Loucy (cell line): ENCODE measurements around the gene KRTAP10-9.

Source experiments
- H2AFZ ChIP-seq: fragments of 200-600 bp; sonication (generic); 2 replicates; pipeline ENCODE4 v1.6.0; 2016; ENCODE audit warnings: antibody characterized with exemption, mild to moderate bottlenecking, low read length, moderate library complexity
- H3F3A ChIP-seq: fragments of 200-600 bp; 2 replicates; pipeline ENCODE4 v1.6.0; 2016; ENCODE audit warnings: antibody characterized with exemption, low read depth, mild to moderate bottlenecking
- H3K27me3 ChIP-seq: fragments of 200-600 bp; sonication (generic); 2 replicates; pipeline ENCODE4 v1.6.1; 2014; ENCODE audit warnings: low read length, mild to moderate bottlenecking; ENCODE audit not compliant: insufficient read depth, poor library complexity, severe bottlenecking
- H3K36me3 ChIP-seq: fragments of 200-600 bp; sonication (generic); 2 replicates; pipeline ENCODE4 v1.6.1; 2016; ENCODE audit warnings: low read length; ENCODE audit not compliant: insufficient read depth
- H3K4me1 ChIP-seq: fragments of 200-600 bp; sonication (generic); 2 replicates; pipeline ENCODE4 v1.5.1; 2014; ENCODE audit warnings: low read length, mild to moderate bottlenecking; ENCODE audit not compliant: insufficient read depth, poor library complexity, severe bottlenecking
- H3K4me2 ChIP-seq: fragments of 200-600 bp; sonication (generic); 2 replicates; pipeline ENCODE4 v1.6.0; 2014; ENCODE audit warnings: antibody characterized with exemption, low read length, low read depth, mild to moderate bottlenecking; ENCODE audit not compliant: poor library complexity, severe bottlenecking
- H3K4me3 ChIP-seq: fragments of 200-600 bp; sonication (generic); 2 replicates; pipeline ENCODE4 v1.5.1; 2014; ENCODE audit warnings: low read length, mild to moderate bottlenecking, mixed read lengths; ENCODE audit not compliant: poor library complexity, severe bottlenecking
- H3K79me2 ChIP-seq: fragments of 200-600 bp; sonication (generic); 2 replicates; pipeline ENCODE4 v1.6.1; 2014; ENCODE audit warnings: low read length; ENCODE audit not compliant: insufficient read depth
- H3K9ac ChIP-seq: fragments of 200-600 bp; sonication (generic); 2 replicates; pipeline ENCODE4 v1.6.0; 2014; ENCODE audit warnings: mild to moderate bottlenecking, low read depth, low read length, moderate library complexity; ENCODE audit not compliant: poor library complexity, severe bottlenecking
- H3K9me2 ChIP-seq: fragments of 200-600 bp; sonication (generic); replicated peaks from 2 replicates; pipeline ENCODE4 v1.6.1; 2016; ENCODE audit warnings: low read depth, low read length, mixed read lengths
- H3K9me3 ChIP-seq: fragments of 200-600 bp; sonication (generic); 2 replicates; pipeline ENCODE4 v1.6.1; 2014; ENCODE audit warnings: mild to moderate bottlenecking, antibody characterized with exemption, low read length, low read depth; ENCODE audit not compliant: insufficient read depth
- H4K20me1 ChIP-seq: fragments of 200-600 bp; sonication (generic); 2 replicates; pipeline ENCODE4 v1.6.0; 2014; ENCODE audit warnings: antibody characterized with exemption, low read length, mild to moderate bottlenecking; ENCODE audit not compliant: insufficient read depth, poor library complexity, severe bottlenecking
- CTCF ChIP-seq: fragments of 200-600 bp; sonication (generic); conservative IDR thresholded peaks from 2 replicates; pipeline ENCODE4 v1.5.1; 2014; ENCODE audit warnings: mild to moderate bottlenecking, antibody characterized with exemption, low read length
- EZH2phosphoT487 ChIP-seq: fragments of 200-600 bp; IDR thresholded peaks from 2 replicates; pipeline ENCODE4 v1.6.1; 2018; ENCODE audit warnings: antibody characterized with exemption, mild to moderate bottlenecking, moderate library complexity, borderline replicate concordance

Gene KRTAP10-9

GRCh38 chr21:44614161-44614631, 12.7 kb upstream of the KRTAP10-9 start:
- no peaks in the 10 kb centered on the region for H4K20me1 ChIP-seq
- H3K4me2 ChIP-seq: no peak overlapping the region
- H3K79me2 ChIP-seq: no peaks in the 10 kb centered on the region
- no peak overlapping the region for H3K9ac ChIP-seq
- H3K4me3 ChIP-seq: no peak overlapping the region
- peaks cover 11% of the 10 kb centered on the region; the same call in 1 of the 2 replicates for H3K9me3 ChIP-seq
- no peaks in the 10 kb centered on the region for H3F3A ChIP-seq
- no peaks in the 10 kb centered on the region for H3K9me2 ChIP-seq
- TF ChIP-seq CTCF (no peak), EZH2phosphoT487 (no peak)
- H3K4me1 ChIP-seq: no peaks in the 10 kb centered on the region
- no peaks in the 10 kb centered on the region for H3K36me3 ChIP-seq
- H3K27me3 ChIP-seq: no peaks in the 10 kb centered on the region
- H2AFZ ChIP-seq: no peak overlapping the region

- H3K36me3 ChIP-seq: no peaks in the 10 kb centered on the region
- H3K9ac ChIP-seq: no peak overlapping the region
- H3K79me2 ChIP-seq: no peaks in the 10 kb centered on the region
- no peaks in the 10 kb centered on the region for H3F3A ChIP-seq
- H3K9me3 ChIP-seq: peaks cover 9% of the 10 kb centered on the region; the same call in 1 of the 2 replicates
- H3K4me2 ChIP-seq: no peak overlapping the region
- H2AFZ ChIP-seq: no peak overlapping the region
- TF ChIP-seq CTCF: no peak
- TF ChIP-seq EZH2phosphoT487: no peak
- no peaks in the 10 kb centered on the region for H3K9me2 ChIP-seq
- no peaks in the 10 kb centered on the region for H3K4me1 ChIP-seq
- no peaks in the 10 kb centered on the region for H3K27me3 ChIP-seq
- H4K20me1 ChIP-seq: no peaks in the 10 kb centered on the region
- no peak overlapping the region for H3K4me3 ChIP-seq
These were observed 11.9 kb upstream of the KRTAP10-9 start for GRCh38 chr21:44614961-44615391.

GRCh38 chr21:44615466-44615865, 11.4 kb upstream of the KRTAP10-9 start:
- Histone ChIP-seq H3K27me3 (no peaks in the 10 kb centered on the region), H3K9me2 (no peaks in the 10 kb centered on the region), H3K4me2 (no peak overlapping the region), H4K20me1 (no peaks in the 10 kb centered on the region), H3K4me1 (no peaks in the 10 kb centered on the region), H3K9me3 (peaks cover 9% of the 10 kb centered on the region; the same call in 1 of the 2 replicates), H3F3A (no peaks in the 10 kb centered on the region), H3K79me2 (no peaks in the 10 kb centered on the region), H3K36me3 (no peaks in the 10 kb centered on the region), H3K4me3 (no peak overlapping the region), H3K9ac (no peak overlapping the region), H2AFZ (no peak overlapping the region)
- no peak for TF ChIP-seq EZH2phosphoT487
